HepG2 (cell line): ENCODE measurements around the gene CD7.

Experiments
- AGO2 ChIP-seq: fragments of 200-400 bp; formaldehyde crosslinking; optimal IDR thresholded peaks from 2 replicates; pipeline ENCODE3; 2017; ENCODE audit warnings: mild to moderate bottlenecking, low read depth, low read length, moderate library complexity
- GLMP ChIP-seq: sonication (generic); formaldehyde crosslinking; IDR thresholded peaks from 2 replicates; pipeline ENCODE4 v1.9.0; 2021; ENCODE audit warnings: missing genetic modification reagents, mild to moderate bottlenecking, borderline replicate concordance
- HCFC1 ChIP-seq: fragments of 150-350 bp; IDR thresholded peaks from 2 replicates; pipeline ENCODE4 v1.6.1; 2014; ENCODE audit warnings: low read depth, low read length
- JUNB ChIP-seq: sonication (generic); formaldehyde crosslinking; IDR thresholded peaks from 2 replicates; pipeline ENCODE4 v1.8.0; 2022; ENCODE audit warnings: missing genetic modification reagents, mild to moderate bottlenecking, borderline replicate concordance
- JUND ChIP-seq: sonication (generic); formaldehyde crosslinking; IDR thresholded peaks from 2 replicates; pipeline ENCODE4 v1.8.0; 2022; ENCODE audit warnings: mild to moderate bottlenecking, missing genetic modification reagents
- KLF15 ChIP-seq: sonication (generic); formaldehyde crosslinking; IDR thresholded peaks from 2 replicates; pipeline ENCODE4 v1.8.1; 2023; ENCODE audit warnings: borderline replicate concordance, mild to moderate bottlenecking, inconsistent platforms, missing genetic modification reagents, mixed read lengths
- KLF6 ChIP-seq: IDR thresholded peaks from 2 replicates; pipeline ENCODE4 v1.8.0; 2016; ENCODE audit warnings: missing biosample characterization, missing genetic modification reagents
- MXI1 ChIP-seq: IDR thresholded peaks from 3 replicates; pipeline ENCODE4 v1.6.1; 2012; ENCODE audit warnings: low read depth, low read length, inconsistent platforms, borderline replicate concordance
- POLR2G ChIP-seq: fragments of 200-400 bp; formaldehyde crosslinking; IDR thresholded peaks from 2 replicates; pipeline ENCODE4 v1.6.1; 2018; ENCODE audit warnings: mild to moderate bottlenecking, low read depth, low read length, moderate library complexity
- RAD51 ChIP-seq: fragments of 450-650 bp; IDR thresholded peaks from 2 replicates; pipeline ENCODE4 v1.6.1; 2016; ENCODE audit warnings: borderline replicate concordance
- SP4 ChIP-seq: sonication (generic); formaldehyde crosslinking; IDR thresholded peaks from 2 replicates; pipeline ENCODE4 v1.8.1; 2023; ENCODE audit warnings: mild to moderate bottlenecking, missing genetic modification reagents
- ZNF569 ChIP-seq: sonication (generic); formaldehyde crosslinking; IDR thresholded peaks from 2 replicates; pipeline ENCODE4 v1.5.0; 2020; ENCODE audit warnings: mild to moderate bottlenecking, missing genetic modification reagents, moderate library complexity, borderline replicate concordance
- ZNF674 ChIP-seq: sonication (generic); formaldehyde crosslinking; IDR thresholded peaks from 2 replicates; pipeline ENCODE4 v1.5.0; 2020; ENCODE audit warnings: low read depth, mild to moderate bottlenecking, missing genetic modification reagents
- TF ChIP-seq, protein P1 (sequence below): sonication (generic); formaldehyde crosslinking; IDR thresholded peaks from 2 replicates; pipeline ENCODE4 v1.5.0; 2020; ENCODE audit warnings: mild to moderate bottlenecking, missing genetic modification reagents, moderate library complexity

GRCh38 chr17:82334204-82334621 lies 16.8 kb upstream of the CD7 start:
- TF ChIP-seq KLF15 (CRISPR knock-in tag) = no peak
- no peak for TF ChIP-seq SP4 (CRISPR knock-in tag)
- peak; percentile 74 for TF ChIP-seq AGO2
- TF ChIP-seq ZNF569 (CRISPR knock-in tag) = no peak
- TF ChIP-seq JUND (CRISPR knock-in tag) = no peak
- no peak for TF ChIP-seq JUNB (CRISPR knock-in tag)
- TF ChIP-seq GLMP (CRISPR knock-in tag) = no peak
- no peak for TF ChIP-seq ZNF674
- no peak for TF ChIP-seq RAD51
- no peak for TF ChIP-seq KLF6 (CRISPR knock-in tag)
- TF ChIP-seq MXI1 = no peak
- no peak for TF ChIP-seq POLR2G
- TF ChIP-seq, protein P1, sequence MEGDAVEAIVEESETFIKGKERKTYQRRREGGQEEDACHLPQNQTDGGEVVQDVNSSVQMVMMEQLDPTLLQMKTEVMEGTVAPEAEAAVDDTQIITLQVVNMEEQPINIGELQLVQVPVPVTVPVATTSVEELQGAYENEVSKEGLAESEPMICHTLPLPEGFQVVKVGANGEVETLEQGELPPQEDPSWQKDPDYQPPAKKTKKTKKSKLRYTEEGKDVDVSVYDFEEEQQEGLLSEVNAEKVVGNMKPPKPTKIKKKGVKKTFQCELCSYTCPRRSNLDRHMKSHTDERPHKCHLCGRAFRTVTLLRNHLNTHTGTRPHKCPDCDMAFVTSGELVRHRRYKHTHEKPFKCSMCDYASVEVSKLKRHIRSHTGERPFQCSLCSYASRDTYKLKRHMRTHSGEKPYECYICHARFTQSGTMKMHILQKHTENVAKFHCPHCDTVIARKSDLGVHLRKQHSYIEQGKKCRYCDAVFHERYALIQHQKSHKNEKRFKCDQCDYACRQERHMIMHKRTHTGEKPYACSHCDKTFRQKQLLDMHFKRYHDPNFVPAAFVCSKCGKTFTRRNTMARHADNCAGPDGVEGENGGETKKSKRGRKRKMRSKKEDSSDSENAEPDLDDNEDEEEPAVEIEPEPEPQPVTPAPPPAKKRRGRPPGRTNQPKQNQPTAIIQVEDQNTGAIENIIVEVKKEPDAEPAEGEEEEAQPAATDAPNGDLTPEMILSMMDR = no peak
- TF ChIP-seq HCFC1 = no peak
